ENCODE data around the gene E4F1.

Gene E4F1

DNA sequence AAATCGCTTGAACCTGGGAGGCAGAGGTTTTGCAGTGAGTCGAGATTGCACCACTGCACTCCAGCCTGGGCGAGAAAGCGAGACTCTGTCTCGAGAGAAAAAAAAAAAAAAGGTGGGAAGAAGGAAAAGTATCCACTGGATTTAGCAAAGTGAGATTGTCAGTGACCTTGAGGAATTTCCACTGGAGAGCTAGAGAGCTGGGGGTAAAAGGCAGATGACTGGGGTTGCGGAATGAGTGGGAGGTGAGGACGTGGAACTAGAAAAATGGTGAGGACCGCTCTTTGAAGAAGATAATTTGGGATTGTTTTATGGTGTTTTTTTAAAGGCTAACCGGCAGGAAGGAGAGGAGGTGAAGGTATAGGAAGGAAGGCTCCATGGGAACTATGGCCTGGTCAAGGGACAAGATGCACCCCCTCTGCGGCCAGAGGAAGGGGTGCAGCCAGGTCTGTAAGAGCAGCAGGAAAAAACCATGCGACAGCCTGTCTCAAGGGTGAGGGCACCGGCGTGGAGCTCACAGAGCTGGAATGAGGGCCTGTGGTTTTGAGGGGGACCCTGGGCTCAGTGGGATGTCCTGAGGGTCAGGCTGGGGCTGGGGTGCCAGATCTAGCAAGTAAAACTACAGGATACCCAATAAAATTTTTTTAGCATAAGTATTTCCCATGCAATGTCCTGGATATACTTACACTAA, 18.8 kb upstream of the E4F1 start:
- H3K4ac ChIP-seq (ENCODE audit: low read depth in 1 of 2, low read length in 2 of 2): no peak overlapping the region
- no peak overlapping the region for H2AK5ac ChIP-seq (ENCODE audit: low read length, severe bottlenecking)
- peaks cover 6% of the 10 kb centered on the region for H3K9me3 ChIP-seq (ENCODE audit: control insufficient read depth, low read length)
- H3K4me1 ChIP-seq (ENCODE audit: control insufficient read depth, insufficient read depth, low read depth, low read length): peaks cover 17% of the 10 kb centered on the region
- no peak overlapping the region for H2BK12ac ChIP-seq (ENCODE audit: low read length in 2 of 2)
- peaks cover 9 to 10% of the 10 kb centered on the region in 2 experiments for H3K27me3 ChIP-seq (ENCODE audit: control insufficient read depth in 1 of 2, insufficient read depth in 1 of 2, low read length in 2 of 2)
- H2BK120ac ChIP-seq (ENCODE audit: low read depth, low read length): no peak overlapping the region
- no peak overlapping the region for H3K23ac ChIP-seq (ENCODE audit: low read length in 2 of 2)
- H2BK15ac ChIP-seq (ENCODE audit: low read depth, poor library complexity, severe bottlenecking): no peak overlapping the region
- peak overlapping the region; percentile 82 for H3K4me2 ChIP-seq (ENCODE audit: low read length, poor library complexity, severe bottlenecking)
- H3K9ac ChIP-seq (ENCODE audit: low read length): peak overlapping the region; percentile 97
- H3K27ac ChIP-seq (ENCODE audit: low read length, poor library complexity, severe bottlenecking): no peak overlapping the region
- no peak for DNase-seq
- peaks cover 24% of the 10 kb centered on the region for H3K79me1 ChIP-seq (replicated peaks; ENCODE audit: low read length, poor library complexity, severe bottlenecking)
- peak overlapping the region; percentile 30 for H4K91ac ChIP-seq (ENCODE audit: low read length)
- peak overlapping the region in 1 of 2 experiments; percentile 73 for H3K14ac ChIP-seq (ENCODE audit: low read length in 2 of 2)
- no peak overlapping the region for H3K18ac ChIP-seq (ENCODE audit: low read depth in 1 of 2, low read length in 2 of 2)
- no peak overlapping the region for H2BK5ac ChIP-seq (ENCODE audit: low read depth, low read length, poor library complexity, severe bottlenecking)
- peak overlapping the region; percentile 18 for H2AFZ ChIP-seq (ENCODE audit: low read depth, low read length)
- H3K4me3 ChIP-seq (ENCODE audit: insufficient read depth in 1 of 2, low read depth in 1 of 2, low read length in 2 of 2): peak overlapping the region in 1 of 2 experiments; percentile 94
- peaks cover 24 to 38% of the 10 kb centered on the region in 2 experiments for H3K36me3 ChIP-seq (ENCODE audit: control insufficient read depth in 1 of 2, insufficient read depth in 2 of 2, low read depth in 1 of 2, low read length in 2 of 2)
- H4K8ac ChIP-seq (ENCODE audit: low read length): peak overlapping the region; percentile 67
- 88% methylated on average over 13 of the region's 13 CpGs for WGBS

GRCh38 chr16:2205104-2205966, 18.1 kb upstream of the E4F1 start, which contains the start of gene MLST8:
TSS of gene MLST8 (plus strand) at chr16:2205454. CDS start at chr16:2206086, 632 bp downstream.
- peaks cover 19% of the 10 kb centered on the region for H3K4me1 ChIP-seq (ENCODE audit: control insufficient read depth, insufficient read depth, low read depth, low read length)
- H3K36me3 ChIP-seq (ENCODE audit: control insufficient read depth in 1 of 2, insufficient read depth in 2 of 2, low read depth in 1 of 2, low read length in 2 of 2): peaks cover 26 to 46% of the 10 kb centered on the region in 2 experiments
- peak within 1 kb of the TSS; percentile 97 for H3K9ac ChIP-seq (ENCODE audit: low read length)
- H2AK5ac ChIP-seq (ENCODE audit: low read length, severe bottlenecking): peak within 1 kb of the TSS; percentile 93
- DNase-seq: peak; percentile 88
- H3K14ac ChIP-seq (ENCODE audit: low read length in 2 of 2): peak within 1 kb of the TSS in 1 of 2 experiments; percentile 97
- H2BK12ac ChIP-seq (ENCODE audit: low read length in 2 of 2): peak within 1 kb of the TSS in 1 of 2 experiments; percentile 94
- H3K27ac ChIP-seq (ENCODE audit: low read length, poor library complexity, severe bottlenecking): peak within 1 kb of the TSS; percentile 73
- H3K27me3 ChIP-seq (ENCODE audit: control insufficient read depth in 1 of 2, insufficient read depth in 1 of 2, low read length in 2 of 2): peaks cover 2% of the 10 kb centered on the region in 2 experiments
- H3K4me3 ChIP-seq (ENCODE audit: insufficient read depth in 1 of 2, low read depth in 1 of 2, low read length in 2 of 2): peak within 1 kb of the TSS; percentile 92 to 94
- peak within 1 kb of the TSS; percentile 97 for H4K8ac ChIP-seq (ENCODE audit: low read length)
- peak within 1 kb of the TSS; percentile 83 for H2AFZ ChIP-seq (ENCODE audit: low read depth, low read length)
- H2BK5ac ChIP-seq (ENCODE audit: low read depth, low read length, poor library complexity, severe bottlenecking): peak within 1 kb of the TSS; percentile 98
- peak within 1 kb of the TSS; percentile 99 for H4K91ac ChIP-seq (ENCODE audit: low read length)
- peak within 1 kb of the TSS; percentile 96 for H3K4me2 ChIP-seq (ENCODE audit: low read length, poor library complexity, severe bottlenecking)
- peak within 1 kb of the TSS in 1 of 2 experiments; percentile 74 for H3K23ac ChIP-seq (ENCODE audit: low read length in 2 of 2)
- peaks cover 26% of the 10 kb centered on the region for H3K79me1 ChIP-seq (replicated peaks; ENCODE audit: low read length, poor library complexity, severe bottlenecking)
- H3K18ac ChIP-seq (ENCODE audit: low read depth in 1 of 2, low read length in 2 of 2): peak within 1 kb of the TSS; percentile 99
- H3K4ac ChIP-seq (ENCODE audit: low read depth in 1 of 2, low read length in 2 of 2): peak within 1 kb of the TSS; percentile 96 to 99
- peak within 1 kb of the TSS; percentile 95 for H2BK15ac ChIP-seq (ENCODE audit: low read depth, poor library complexity, severe bottlenecking)
- H3K9me3 ChIP-seq (ENCODE audit: control insufficient read depth, low read length): peaks cover 3% of the 10 kb centered on the region
- WGBS: under 1% methylated on average over 92 of the region's 93 CpGs
- peak within 1 kb of the TSS; percentile 77 for H2BK120ac ChIP-seq (ENCODE audit: low read depth, low read length)

- Histone ChIP-seq H3K14ac (ENCODE audit: low read length in 2 of 2) (peak overlapping the region in 1 of 2 experiments; percentile 97), H3K4ac (ENCODE audit: low read depth in 1 of 2, low read length in 2 of 2) (peak overlapping the region; percentile 96 to 99), H2BK12ac (ENCODE audit: low read length in 2 of 2) (peak overlapping the region in 1 of 2 experiments; percentile 94), H3K36me3 (ENCODE audit: control insufficient read depth in 1 of 2, insufficient read depth in 2 of 2, low read depth in 1 of 2, low read length in 2 of 2) (peaks cover 26 to 52% of the 10 kb centered on the region in 2 experiments), H4K8ac (ENCODE audit: low read length) (peak overlapping the region; percentile 92), H2BK5ac (ENCODE audit: low read depth, low read length, poor library complexity, severe bottlenecking) (no peak overlapping the region), H4K91ac (ENCODE audit: low read length) (peak overlapping the region; percentile 97), H2AK5ac (ENCODE audit: low read length, severe bottlenecking) (peak overlapping the region; percentile 93), H2BK15ac (ENCODE audit: low read depth, poor library complexity, severe bottlenecking) (peak overlapping the region; percentile 55), H3K4me1 (ENCODE audit: control insufficient read depth, insufficient read depth, low read depth, low read length) (peaks cover 25% of the 10 kb centered on the region), H3K4me3 (ENCODE audit: insufficient read depth in 1 of 2, low read depth in 1 of 2, low read length in 2 of 2) (peak overlapping the region; percentile 92 to 94), H3K23ac (ENCODE audit: low read length in 2 of 2) (peak overlapping the region in 1 of 2 experiments; percentile 67), H3K27ac (ENCODE audit: low read length, poor library complexity, severe bottlenecking) (peak overlapping the region; percentile 16), H2BK120ac (ENCODE audit: low read depth, low read length) (peak overlapping the region; percentile 77), H3K4me2 (ENCODE audit: low read length, poor library complexity, severe bottlenecking) (peak overlapping the region; percentile 96), H3K79me1 (replicated peaks; ENCODE audit: low read length, poor library complexity, severe bottlenecking) (peaks cover 26% of the 10 kb centered on the region), H3K27me3 (ENCODE audit: control insufficient read depth in 1 of 2, insufficient read depth in 1 of 2, low read length in 2 of 2) (no peaks in the 10 kb centered on the region), H3K9me3 (ENCODE audit: control insufficient read depth, low read length) (no peaks in the 10 kb centered on the region), H2AFZ (ENCODE audit: low read depth, low read length) (peak overlapping the region; percentile 62), H3K18ac (ENCODE audit: low read depth in 1 of 2, low read length in 2 of 2) (peak overlapping the region; percentile 85 to 96), H3K9ac (ENCODE audit: low read length) (peak overlapping the region; percentile 97)
- no peak for DNase-seq
- WGBS: 50% methylated on average over 16 of the region's 16 CpGs
These were observed 17.5 kb upstream of the E4F1 start for GRCh38 chr16:2205967-2206313.
